Measurements from ENCODE around the gene DENND6B.

The DENND6B gene

GRCh38 chr22:50301581-50301991, 25.2 kb downstream of the DENND6B start:
- Histone ChIP-seq H3K36me3 (peaks cover 60% of the 10 kb centered on the region), H3K4me3 (ENCODE audit: low read depth, low read length) (no peak overlapping the region), H3K9me3 (ENCODE audit: severe bottlenecking) (no peaks in the 10 kb centered on the region), H3K27ac (no peak overlapping the region), H3K27me3 (ENCODE audit: insufficient read depth, low read depth, severe bottlenecking) (no peaks in the 10 kb centered on the region)
- no peak for DNase-seq
- no peak for TF ChIP-seq CTCF (IDR thresholded peaks at IDR 0.05; ENCODE audit: low read depth, low read length)

- no peak overlapping the region for H3K27ac ChIP-seq
- no peaks in the 10 kb centered on the region for H3K27me3 ChIP-seq (ENCODE audit: insufficient read depth, low read depth, severe bottlenecking)
- H3K36me3 ChIP-seq: peaks cover 59% of the 10 kb centered on the region
- no peak for DNase-seq
- H3K9me3 ChIP-seq (ENCODE audit: severe bottlenecking): no peaks in the 10 kb centered on the region
- TF ChIP-seq CTCF (IDR thresholded peaks at IDR 0.05; ENCODE audit: low read depth, low read length): no peak
- no peak overlapping the region for H3K4me3 ChIP-seq (ENCODE audit: low read depth, low read length)
Measured at GRCh38 chr22:50300620-50301257, 26.1 kb downstream of the DENND6B start.

- no peak for DNase-seq
- TF ChIP-seq CTCF (IDR thresholded peaks at IDR 0.05; ENCODE audit: low read depth, low read length): no peak
- Histone ChIP-seq H3K27ac (no peak overlapping the region), H3K9me3 (ENCODE audit: severe bottlenecking) (no peaks in the 10 kb centered on the region), H3K27me3 (ENCODE audit: insufficient read depth, low read depth, severe bottlenecking) (no peaks in the 10 kb centered on the region), H3K4me3 (ENCODE audit: low read depth, low read length) (no peak overlapping the region), H3K36me3 (peaks cover 58% of the 10 kb centered on the region)
Measured at GRCh38 chr22:50299785-50300619, 26.8 kb downstream of the DENND6B start.

- Histone ChIP-seq H3K27ac (no peak overlapping the region), H3K4me3 (ENCODE audit: low read depth, low read length) (no peak overlapping the region), H3K9me3 (ENCODE audit: severe bottlenecking) (no peaks in the 10 kb centered on the region), H3K27me3 (ENCODE audit: insufficient read depth, low read depth, severe bottlenecking) (no peaks in the 10 kb centered on the region), H3K36me3 (peaks cover 58% of the 10 kb centered on the region)
- no peak for DNase-seq
- no peak for TF ChIP-seq CTCF (IDR thresholded peaks at IDR 0.05; ENCODE audit: low read depth, low read length)
Measured at GRCh38 chr22:50298937-50299784, 27.7 kb downstream of the DENND6B start.

GRCh38 chr22:50298266-50298637, 28.6 kb downstream of the DENND6B start:
- H3K27me3 ChIP-seq (ENCODE audit: insufficient read depth, low read depth, severe bottlenecking): no peaks in the 10 kb centered on the region
- no peak overlapping the region for H3K27ac ChIP-seq
- H3K9me3 ChIP-seq (ENCODE audit: severe bottlenecking): no peaks in the 10 kb centered on the region
- TF ChIP-seq CTCF (IDR thresholded peaks at IDR 0.05; ENCODE audit: low read depth, low read length): no peak
- DNase-seq: no peak
- H3K4me3 ChIP-seq (ENCODE audit: low read depth, low read length): no peak overlapping the region
- peaks cover 53% of the 10 kb centered on the region for H3K36me3 ChIP-seq
